SJSA1 (cell line): ENCODE results near the gene WNT3A. TPM values are rescaled to one million over a fixed set of nuclear protein-coding genes. Genes with fewer than 3 reads are reported as not detected.
A peak's percentile ranks its signal among the peaks of the same experiment; 100 is the strongest.
"Not testable (repeated sequence)": the region's sequence is repeated elsewhere in the genome, so short reads cannot be mapped to it uniquely, and the experiment has no call there.

ENCODE experiments used
- DNase-seq, 2 experiments: peaks; one replicate each; pipeline ENCODE4 v3.0.0-alpha.2; 2015 to 2020; ENCODE audit warnings: low spot score in 2 of 2, low read depth in 1 of 2
- H3K27ac ChIP-seq: fragments of 250-450 bp; sonication (Bioruptor Pico); 2 replicates; pipeline ENCODE4 v1.5.1; 2020; ENCODE audit warnings: mild to moderate bottlenecking, moderate library complexity
- H3K27me3 ChIP-seq: fragments of 250-450 bp; sonication (Bioruptor Pico); replicated peaks from 2 replicates; pipeline ENCODE4 v1.5.1; 2020; ENCODE audit warnings: mild to moderate bottlenecking, moderate library complexity
- H3K36me3 ChIP-seq: fragments of 250-450 bp; sonication (Bioruptor Pico); 2 replicates; pipeline ENCODE4 v1.5.1; 2020; ENCODE audit warnings: mild to moderate bottlenecking
- H3K4me1 ChIP-seq: fragments of 250-450 bp; sonication (Bioruptor Pico); replicated peaks from 2 replicates; pipeline ENCODE4 v1.6.1; 2021; ENCODE audit warnings: mild to moderate bottlenecking
- H3K4me3 ChIP-seq: fragments of 250-450 bp; sonication (Bioruptor Pico); 2 replicates; pipeline ENCODE4 v1.5.1; 2020; ENCODE audit warnings: mild to moderate bottlenecking
- H3K9me3 ChIP-seq: fragments of 250-450 bp; sonication (Bioruptor Pico); replicated peaks from 2 replicates; pipeline ENCODE4 v1.5.1; 2020; ENCODE audit warnings: mild to moderate bottlenecking
- total RNA-seq: library from RNA; depleted of rRNA; stranded (reverse); fragments of >200 nt; shearing (Covaris generic); gene quantifications from 2 replicates; pipeline ENCODE4 v1.2.3, GENCODE V29; 2014

Gene WNT3A
- total RNA-seq, 1 experiment from 2014 or later, result not detected

DNA sequence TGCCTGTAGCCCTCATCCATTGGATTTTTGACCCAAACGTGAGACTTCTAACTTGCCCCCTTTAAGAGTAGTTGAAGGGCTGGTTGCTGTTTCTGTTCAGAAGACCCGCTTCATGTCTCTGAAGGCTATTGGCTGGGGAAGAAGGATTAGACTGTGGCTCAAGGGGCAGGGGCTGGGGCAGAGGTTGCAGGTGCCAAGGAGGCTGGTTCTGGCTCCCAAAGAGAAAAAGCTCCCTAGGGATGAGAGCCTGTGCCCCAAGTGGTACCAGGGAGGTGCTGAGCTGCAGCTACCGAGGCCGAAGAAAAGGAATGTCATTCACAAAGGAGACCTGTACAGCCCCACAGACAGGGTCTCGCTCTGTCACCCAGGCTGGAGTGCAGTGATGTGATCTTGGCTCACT is 5.8 kb downstream of the WNT3A start:
- Histone ChIP-seq H3K36me3 (no peaks in the 10 kb centered on the region), H3K27ac (no peak overlapping the region), H3K4me3 (no peak overlapping the region), H3K9me3 (no peaks in the 10 kb centered on the region), H3K4me1 (peaks cover 6% of the 10 kb centered on the region), H3K27me3 (peaks cover 33% of the 10 kb centered on the region)
- no peak for DNase-seq

DNA sequence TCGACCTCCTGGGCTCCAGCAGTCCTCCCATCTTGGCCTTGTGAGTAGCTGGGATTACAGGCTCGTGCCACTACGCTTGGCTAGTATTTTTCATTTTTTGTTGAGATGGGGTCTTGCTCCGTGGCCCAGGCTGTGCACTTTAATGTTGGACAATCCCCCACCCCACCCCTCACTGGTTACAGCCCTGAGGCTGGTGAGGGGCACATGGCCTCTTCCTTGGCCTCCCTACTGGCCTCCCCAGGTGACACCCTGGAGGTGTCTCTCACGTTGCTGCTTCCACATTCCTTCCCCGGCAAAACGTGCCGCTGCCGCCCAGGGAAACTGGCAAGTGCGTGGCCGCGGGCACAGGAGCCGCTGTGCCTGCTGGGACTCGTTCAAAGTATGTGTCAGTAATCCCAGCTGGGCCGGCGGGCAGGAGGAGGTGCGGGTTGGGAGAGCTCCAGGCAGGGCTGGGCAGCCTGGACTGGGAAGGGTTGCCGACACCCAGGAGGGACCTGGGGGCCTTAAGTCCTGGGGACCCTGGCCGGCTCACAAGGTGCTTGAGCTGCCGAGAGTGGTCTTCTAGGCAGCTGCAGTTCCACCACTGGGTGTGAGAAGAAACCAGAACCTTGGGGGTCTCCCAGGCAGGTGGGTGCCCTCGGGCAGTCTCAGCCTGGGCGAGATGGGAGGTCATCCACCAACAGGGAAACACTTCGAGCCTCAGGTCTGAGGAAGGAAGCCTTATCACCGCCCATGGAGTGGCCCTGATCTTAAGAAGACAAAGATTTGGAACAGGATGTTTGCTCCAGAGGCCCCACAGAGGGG is 6.5 kb downstream of the WNT3A start:
- Histone ChIP-seq H3K4me1 (peaks cover 6% of the 10 kb centered on the region), H3K36me3 (no peaks in the 10 kb centered on the region), H3K4me3 (no peak overlapping the region), H3K27ac (no peak overlapping the region), H3K27me3 (peaks cover 25% of the 10 kb centered on the region), H3K9me3 (no peaks in the 10 kb centered on the region)
- DNase-seq, result no peak

DNA sequence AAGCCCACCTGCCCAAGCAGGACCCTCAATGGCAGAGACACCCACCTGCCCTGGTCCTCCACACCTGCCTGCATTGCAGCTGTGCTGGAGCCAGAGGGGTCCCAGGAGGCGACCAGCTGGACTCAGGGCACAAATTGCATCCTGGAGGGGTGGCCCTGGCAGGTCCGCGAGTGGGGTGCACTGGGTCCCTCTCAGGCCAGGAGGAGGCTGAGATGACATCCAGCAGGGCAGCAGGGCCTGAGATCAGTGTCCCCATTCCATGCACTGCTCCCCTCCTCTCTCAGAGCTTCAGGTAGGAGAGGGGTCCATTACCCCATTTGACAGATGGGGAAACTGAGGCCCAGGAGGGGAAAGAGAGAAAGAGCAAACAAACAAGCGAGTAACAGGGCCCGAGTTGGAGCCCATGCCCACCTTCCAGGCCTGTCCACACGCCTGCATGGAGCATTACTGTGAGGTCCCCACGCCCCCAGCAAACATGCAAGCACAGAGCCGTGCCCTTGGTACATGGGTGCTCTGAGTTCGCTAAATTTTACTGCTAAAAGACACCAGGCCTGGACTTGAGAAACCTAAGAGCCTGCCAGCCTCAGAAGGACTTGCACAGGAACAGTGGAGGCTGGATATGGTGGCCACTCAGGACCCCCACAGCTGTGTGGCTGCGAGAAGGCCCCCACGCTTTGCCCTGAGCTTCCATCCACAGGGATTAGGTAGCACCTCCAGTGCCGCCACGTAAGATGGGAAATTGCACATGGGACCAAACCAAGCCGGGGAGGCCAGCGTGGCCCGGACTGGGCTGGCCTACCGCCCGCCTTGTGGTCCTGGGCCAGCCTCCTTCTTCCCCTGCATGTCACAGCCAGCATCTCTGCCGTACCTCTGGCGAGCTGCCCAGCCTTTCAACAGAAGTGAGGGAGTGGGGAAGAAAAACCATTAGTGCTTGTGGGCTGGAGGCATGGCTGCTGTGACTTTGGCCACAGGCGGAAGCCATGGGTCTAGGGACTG is 7.4 kb downstream of the WNT3A start:
- peak in 1 of 2 experiments; percentile 42 for DNase-seq

DNA sequence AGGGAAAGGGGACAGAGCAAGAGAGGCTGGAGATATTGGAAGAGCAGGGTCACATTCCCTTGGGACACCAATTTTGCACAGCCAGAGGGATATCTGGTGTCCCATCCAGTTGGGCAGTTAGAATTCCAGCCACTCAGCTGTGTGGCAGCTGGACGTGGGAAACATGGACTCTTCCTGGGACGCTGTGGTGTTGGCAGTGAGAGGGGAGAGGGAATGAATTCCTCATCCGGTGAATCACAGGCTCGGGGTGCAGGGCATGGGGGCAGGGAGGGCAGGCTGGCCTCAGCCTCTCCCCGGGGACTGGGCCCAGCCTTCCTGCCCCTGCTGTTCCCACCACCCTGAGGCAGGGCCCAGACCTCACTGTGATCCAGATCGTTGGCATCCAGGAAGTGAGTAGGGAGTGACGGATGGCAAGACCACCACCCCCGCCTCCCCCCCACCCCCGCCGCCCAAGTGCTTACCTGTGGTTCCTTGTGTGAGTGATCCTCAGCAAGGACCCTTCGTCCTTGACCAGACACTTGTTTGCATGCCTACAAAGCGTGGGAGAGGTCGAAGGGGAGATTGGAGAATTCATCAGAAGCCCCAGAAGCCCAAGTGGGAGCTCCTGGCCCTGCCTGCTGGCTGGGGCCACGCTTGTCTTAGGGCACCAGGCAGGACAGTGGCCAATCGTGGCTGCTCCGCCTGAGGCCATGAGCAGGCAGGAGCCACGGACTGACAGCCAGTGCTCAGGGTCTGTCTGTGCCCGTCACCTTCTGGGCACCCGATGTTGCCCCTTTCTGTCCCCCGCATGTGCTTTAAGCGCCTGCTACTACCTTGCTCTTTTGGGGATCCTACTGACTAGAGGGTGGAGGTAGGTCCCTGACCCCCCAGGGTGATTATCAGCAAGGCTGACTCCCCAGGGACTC is 8.7 kb downstream of the WNT3A start:
- Histone ChIP-seq H3K9me3 (no peaks in the 10 kb centered on the region), H3K27me3 (peaks cover 3% of the 10 kb centered on the region), H3K27ac (no peak overlapping the region), H3K4me3 (no peak overlapping the region), H3K4me1 (peaks cover 6% of the 10 kb centered on the region), H3K36me3 (no peaks in the 10 kb centered on the region)
- peak; percentile 33 to 47 for DNase-seq

More for the DNA sequence above, 7.4 kb downstream of the WNT3A start:
- Histone ChIP-seq H3K9me3 (no peaks in the 10 kb centered on the region), H3K4me1 (peaks cover 6% of the 10 kb centered on the region), H3K36me3 (no peaks in the 10 kb centered on the region), H3K4me3 (no peak overlapping the region), H3K27ac (no peak overlapping the region), H3K27me3 (peaks cover 16% of the 10 kb centered on the region)

DNA sequence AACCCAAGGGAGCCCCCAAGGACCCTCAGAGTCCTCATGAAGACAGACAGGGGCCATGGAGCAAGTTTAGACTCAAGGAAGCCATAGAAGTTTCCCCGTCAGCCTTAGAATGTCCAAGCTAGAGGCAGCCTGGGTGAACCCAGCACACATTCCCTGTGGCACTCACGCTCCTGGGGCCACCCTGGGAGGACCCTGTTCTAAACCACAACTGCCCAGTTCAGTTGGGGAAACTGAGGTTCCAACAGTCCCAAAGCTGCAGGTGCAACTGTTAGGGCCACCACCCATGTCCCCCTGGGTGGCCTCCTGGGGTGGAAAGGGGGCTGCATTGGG is 9.3 kb downstream of the WNT3A start:
- H3K36me3 ChIP-seq, result no peaks in the 10 kb centered on the region
- no peaks in the 10 kb centered on the region for H3K9me3 ChIP-seq
- DNase-seq, result peak in 1 of 2 experiments; percentile 23
- H3K4me1 ChIP-seq, result peaks cover 6% of the 10 kb centered on the region
- no peak overlapping the region for H3K4me3 ChIP-seq
- no peak overlapping the region for H3K27ac ChIP-seq
- H3K27me3 ChIP-seq, result no peaks in the 10 kb centered on the region

DNA sequence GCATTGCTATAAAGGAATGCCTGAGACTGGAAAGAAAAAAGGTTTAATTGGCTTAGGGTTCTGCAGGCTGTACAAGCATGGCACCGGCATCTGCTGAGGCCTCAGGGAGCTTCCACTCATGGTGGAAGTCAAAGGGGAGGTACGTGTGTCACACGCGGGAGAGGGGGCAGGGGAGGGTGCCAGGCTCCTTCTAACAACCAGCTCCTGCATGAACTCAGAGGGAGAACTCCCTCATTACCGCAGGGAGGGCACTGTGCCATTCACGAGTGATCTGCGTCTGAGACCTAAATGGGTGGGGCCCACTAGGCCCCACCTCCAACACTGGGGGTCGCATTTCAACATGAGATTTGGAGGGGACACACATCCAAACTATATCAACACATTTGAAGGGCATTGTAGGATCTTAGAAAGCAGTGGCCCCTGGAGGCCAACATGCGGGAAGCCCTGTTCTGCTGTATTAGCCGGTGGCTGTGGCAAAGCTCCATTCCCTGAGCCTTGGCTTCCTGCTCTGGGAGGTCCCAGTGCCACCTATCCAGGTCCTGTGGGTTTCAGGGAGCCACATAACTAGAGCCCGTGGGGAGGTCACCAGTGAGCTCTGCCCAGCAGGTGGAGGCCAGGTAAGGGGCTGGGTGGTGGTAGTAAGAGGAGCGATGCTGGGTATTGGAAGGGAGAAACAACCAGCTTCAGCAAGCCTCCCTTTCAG is 10.0 kb downstream of the WNT3A start:
- H3K4me1 ChIP-seq, result peaks cover 6% of the 10 kb centered on the region
- no peak overlapping the region for H3K4me3 ChIP-seq
- H3K9me3 ChIP-seq, result no peaks in the 10 kb centered on the region
- H3K36me3 ChIP-seq, result no peaks in the 10 kb centered on the region
- H3K27me3 ChIP-seq, result no peaks in the 10 kb centered on the region
- H3K27ac ChIP-seq, result no peak overlapping the region
- peak in 1 of 2 experiments; percentile 17 for DNase-seq

DNA sequence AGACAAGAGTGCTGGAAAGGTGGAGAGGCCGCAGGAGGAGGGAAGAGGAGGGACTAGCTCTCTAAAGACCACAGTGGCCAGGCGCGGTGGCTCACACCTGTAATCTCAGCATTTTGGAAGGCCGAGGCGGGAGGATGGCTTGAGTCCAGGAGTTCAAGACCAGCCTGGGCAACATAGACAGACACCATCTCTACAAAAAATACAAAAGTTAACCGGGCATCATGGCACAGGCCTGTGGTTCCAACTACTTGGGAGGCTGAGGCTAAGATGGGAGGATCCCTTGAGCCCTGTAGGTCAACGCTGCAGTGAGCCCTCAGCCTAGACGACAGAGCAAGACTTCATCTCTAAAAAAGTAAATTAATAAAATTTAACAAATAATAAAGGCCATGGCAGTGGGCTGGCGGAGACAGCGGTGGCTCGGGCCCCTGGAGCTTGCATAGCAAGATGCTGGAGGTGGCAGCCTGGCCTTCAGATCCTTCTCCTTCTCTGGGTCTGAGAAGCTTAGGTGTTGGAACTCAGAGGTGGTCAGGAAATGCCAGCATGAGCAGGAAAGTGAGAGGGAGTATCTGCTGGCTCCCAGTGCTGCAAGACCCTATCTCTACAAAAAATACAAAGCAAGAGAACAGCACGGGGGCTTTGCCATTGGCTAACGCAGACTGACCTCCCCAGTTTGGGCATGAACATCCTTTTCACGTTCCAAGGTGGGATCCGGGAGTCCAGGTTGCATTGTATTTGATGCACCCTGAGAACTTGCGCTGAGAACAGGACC is 10.7 kb downstream of the WNT3A start:
- Histone ChIP-seq H3K27ac (no peak overlapping the region), H3K9me3 (no peaks in the 10 kb centered on the region), H3K4me1 (peaks cover 6% of the 10 kb centered on the region), H3K27me3 (no peaks in the 10 kb centered on the region), H3K36me3 (no peaks in the 10 kb centered on the region), H3K4me3 (no peak overlapping the region)
- peak in 1 of 2 experiments; percentile 31 for DNase-seq

DNA sequence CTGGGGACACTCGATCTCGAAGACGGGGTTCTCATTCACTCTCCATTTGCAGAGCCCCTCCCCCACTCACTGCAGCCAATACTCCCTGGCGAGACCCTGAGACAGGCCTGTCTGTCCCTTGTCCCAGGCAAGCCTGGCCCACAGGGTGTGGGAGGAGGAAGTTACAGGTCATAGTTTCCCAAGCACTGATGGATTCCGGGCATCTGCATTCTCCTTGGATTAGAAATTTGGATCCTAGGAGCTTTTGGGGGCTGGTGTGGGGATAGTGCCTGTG is 11.3 kb downstream of the WNT3A start:
- peak in 1 of 2 experiments; percentile 38 for DNase-seq
- Histone ChIP-seq H3K27ac (no peak overlapping the region), H3K4me1 (peaks cover 6% of the 10 kb centered on the region), H3K27me3 (peaks cover 1% of the 10 kb centered on the region; the same call in 1 of the 2 replicates), H3K9me3 (no peaks in the 10 kb centered on the region), H3K4me3 (no peak overlapping the region), H3K36me3 (no peaks in the 10 kb centered on the region)

DNA sequence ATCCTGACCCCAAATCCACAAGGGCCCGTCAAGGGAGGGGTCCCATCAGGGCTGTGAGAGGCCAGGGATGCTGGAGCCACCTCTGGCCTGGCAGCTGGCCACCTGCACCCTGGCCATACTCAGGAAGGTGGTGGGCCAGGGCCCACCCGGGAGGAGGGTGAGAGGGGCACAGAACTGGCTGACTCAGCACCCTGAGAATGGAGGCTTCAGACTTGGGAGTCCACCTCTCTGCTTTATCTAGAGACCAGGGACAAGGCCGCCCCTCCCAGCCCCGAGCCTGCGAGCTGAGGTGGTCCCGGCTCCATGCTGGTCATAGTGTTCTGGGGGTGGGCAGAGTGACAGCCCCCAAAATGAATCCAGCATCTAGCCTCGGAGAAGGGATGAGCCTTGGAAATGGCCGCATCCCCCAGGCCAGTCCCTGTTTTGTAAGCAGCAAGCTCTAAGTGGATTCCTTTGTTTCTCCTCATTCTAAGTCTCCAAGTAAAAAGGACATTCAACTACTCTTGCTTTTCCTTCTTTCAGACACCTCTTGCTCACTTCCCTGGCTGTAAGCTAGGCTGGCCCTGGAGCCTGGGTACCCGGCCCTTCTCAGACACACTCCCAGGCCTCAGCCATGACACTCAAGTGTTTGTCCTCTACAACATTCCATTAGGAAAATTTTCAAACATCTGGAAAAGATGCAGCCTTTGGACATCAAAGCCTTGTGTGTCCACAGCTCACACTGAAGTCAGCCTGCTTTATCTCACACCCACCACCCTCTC is 12.3 kb downstream of the WNT3A start:
- Histone ChIP-seq H3K9me3 (no peaks in the 10 kb centered on the region), H3K27ac (no peak overlapping the region), H3K36me3 (no peaks in the 10 kb centered on the region), H3K4me1 (peaks cover 6% of the 10 kb centered on the region), H3K27me3 (peaks cover 6% of the 10 kb centered on the region), H3K4me3 (no peak overlapping the region)
- peak in 1 of 2 experiments; percentile 36 for DNase-seq

DNA sequence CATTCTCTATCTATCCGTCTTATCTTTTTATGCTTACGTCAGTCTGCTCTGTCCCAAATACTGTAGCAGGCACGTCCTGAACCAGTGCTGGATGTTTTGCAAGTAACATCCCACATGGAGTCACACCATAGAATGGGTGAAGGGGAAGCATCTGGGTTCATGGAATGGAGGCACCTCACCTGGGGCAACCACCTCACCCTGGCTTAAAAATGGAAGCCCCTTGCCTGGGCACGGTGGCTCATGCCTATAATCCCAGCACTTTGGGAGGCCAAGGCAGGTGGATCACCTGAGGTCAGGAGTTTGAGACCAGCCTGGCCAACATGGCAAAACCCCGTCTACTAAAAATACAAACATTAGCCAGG is 12.9 kb downstream of the WNT3A start:
- H3K27ac ChIP-seq, H3K27me3 ChIP-seq, H3K9me3 ChIP-seq, H3K4me3 ChIP-seq, H3K36me3 ChIP-seq, H3K4me1 ChIP-seq: not testable (repeated sequence)
- peak in 1 of 2 experiments; percentile 14 for DNase-seq

DNA sequence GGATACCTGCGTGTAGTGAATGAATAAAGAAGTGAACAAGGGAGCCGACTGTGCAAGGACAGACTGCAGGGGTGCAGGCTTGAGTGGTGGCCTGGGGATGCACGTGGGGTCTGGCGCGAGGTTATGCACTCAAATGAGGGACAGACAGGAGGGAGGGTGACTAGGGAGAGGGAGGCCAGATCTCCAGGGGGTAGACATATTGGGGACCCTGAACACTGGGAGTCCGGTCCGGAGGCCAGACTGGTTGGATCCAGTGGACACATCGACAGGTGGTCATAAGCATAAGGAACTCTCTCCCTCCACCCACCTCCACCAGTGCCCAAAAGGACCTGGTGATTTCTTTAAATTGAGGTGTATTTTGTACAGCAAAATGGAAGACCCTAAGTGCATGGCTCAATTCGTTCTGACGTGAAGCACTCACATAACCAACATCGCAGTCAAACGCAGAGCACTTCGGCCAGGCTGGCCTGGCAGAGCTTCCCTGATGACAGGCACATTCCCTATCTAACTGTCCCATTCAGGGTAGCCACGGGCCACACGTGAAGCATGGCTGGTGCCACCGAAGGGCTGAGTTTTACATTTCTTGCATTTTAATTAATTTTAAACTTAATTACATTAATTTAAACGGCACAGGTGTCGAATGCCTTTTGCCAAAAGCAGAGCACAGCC is 14.0 kb downstream of the WNT3A start:
- Histone ChIP-seq H3K27ac (no peak overlapping the region), H3K4me1 (no peaks in the 10 kb centered on the region), H3K36me3 (no peaks in the 10 kb centered on the region), H3K27me3 (peaks cover 8% of the 10 kb centered on the region), H3K9me3 (no peaks in the 10 kb centered on the region), H3K4me3 (no peak overlapping the region)
- DNase-seq, result peak in 1 of 2 experiments; percentile 31
